GM12878 (cell line): Measurements from ENCODE around the gene GAR1. TPM values are rescaled to one million over a fixed set of nuclear protein-coding genes. Genes with fewer than 3 reads are reported as not detected.

ENCODE experiments used
- BHLHE40 ChIP-seq, 2 experiments: fragments of 450-650 bp in 1 of 2; IDR thresholded peaks; 2 replicates each; pipeline ENCODE4 v1.6.1; 2011 to 2017; ENCODE audit warnings: low read depth in 2 of 2, borderline replicate concordance in 1 of 2, improper control_type of control experiment in 1 of 2, low read length in 1 of 2, mild to moderate bottlenecking in 1 of 2
- BMI1 ChIP-seq: fragments of 450-650 bp; IDR thresholded peaks from 2 replicates; pipeline ENCODE4 v1.6.1; 2016; ENCODE audit warnings: mild to moderate bottlenecking, moderate library complexity, borderline replicate concordance
- ESRRA ChIP-seq: IDR thresholded peaks from 2 replicates; pipeline ENCODE4 v1.6.1; 2012; ENCODE audit warnings: mild to moderate bottlenecking, low read length, improper control_type of control experiment
- FOS ChIP-seq: IDR thresholded peaks from 3 replicates; pipeline ENCODE4 v1.6.1; 2011; ENCODE audit warnings: borderline replicate concordance; ENCODE audit not compliant: insufficient read length; ENCODE audit errors: extremely low read depth
- GABPA ChIP-seq: IDR thresholded peaks from 2 replicates; pipeline ENCODE4 v1.6.1; 2014; ENCODE audit warnings: antibody characterized with exemption, low read depth, mild to moderate bottlenecking, inconsistent platforms
- HDAC2 ChIP-seq: fragments of 200-600 bp; sonication (generic); IDR thresholded peaks from 2 replicates; pipeline ENCODE4 v1.6.1; 2017
- IKZF1 ChIP-seq: fragments of 450-650 bp; conservative IDR thresholded peaks from 2 replicates; pipeline ENCODE4 v1.6.1; 2017; ENCODE audit warnings: antibody characterized with exemption, mild to moderate bottlenecking
- KAT2A ChIP-seq: conservative IDR thresholded peaks from 2 replicates; pipeline ENCODE4 v1.6.1; 2011; ENCODE audit warnings: low read depth, low read length; ENCODE audit not compliant: control insufficient read depth
- PAX5 ChIP-seq: IDR thresholded peaks from 2 replicates; pipeline ENCODE4 v1.6.1; 2011; ENCODE audit warnings: low read depth, low read length, borderline replicate concordance
- RCOR1 ChIP-seq: conservative IDR thresholded peaks from 2 replicates; pipeline ENCODE4 v1.6.1; 2012; ENCODE audit warnings: low read depth, low read length, improper control_type of control experiment
- SPI1 ChIP-seq: IDR thresholded peaks from 2 replicates; pipeline ENCODE4 v1.6.1; 2011; ENCODE audit warnings: low read depth, mild to moderate bottlenecking, low read length, moderate library complexity, borderline replicate concordance; ENCODE audit not compliant: insufficient read depth
- SUZ12 ChIP-seq: fragments of 200-600 bp; sonication (generic); IDR thresholded peaks from one replicate; pipeline ENCODE4 v1.6.1; 2018; ENCODE audit warnings: antibody characterized with exemption, mild to moderate bottlenecking; ENCODE audit not compliant: unreplicated experiment
- ZNF207 ChIP-seq: fragments of 450-650 bp; IDR thresholded peaks from 2 replicates; pipeline ENCODE4 v1.6.1; 2014; ENCODE audit warnings: antibody characterized with exemption, mild to moderate bottlenecking, borderline replicate concordance
- ZNF274 ChIP-seq: IDR thresholded peaks from one replicate; pipeline ENCODE4 v1.8.0; 2011; ENCODE audit not compliant: insufficient read length, insufficient read depth
- ZNF384 ChIP-seq: IDR thresholded peaks from 2 replicates; pipeline ENCODE4 v1.6.1; 2012; ENCODE audit warnings: low read depth, mild to moderate bottlenecking, low read length, improper control_type of control experiment, borderline replicate concordance
- polyA plus RNA-seq, 11 experiments: library from polyadenylated mRNA; depleted of rRNA in 4 of 11; unstranded in 6 of 11; stranded (reverse) in 5 of 11; fragments of >200 nt; fragmentation: Nextera tagmentation in 4 of 11; fragmentation: Illumina TruSeq in 1 of 11; extraction: Ambion mirVana in 4 of 11; extraction: Trizol in 1 of 11; gene quantifications; 1 replicate in 1 of 11; 2 replicates in 10 of 11; pipeline versions ENCODE4 v1.2.1 to v1.2.3, GENCODE V29; 2011 to 2016; ENCODE audit warnings: inconsistent platforms in 2 of 11, missing spikeins in 2 of 11, low read depth in 1 of 11
- total RNA-seq, 4 experiments: library from RNA; depleted of rRNA in 3 of 4; stranded (reverse); fragments of >200 nt in 3 of 4; fragmentation: Illumina TruSeq in 1 of 4; extraction: Trizol in 1 of 4; gene quantifications; 2 replicates each; pipeline versions ENCODE4 v1.2.1 to v1.2.3, GENCODE V29; 2013 to 2021
- TF ChIP-seq, protein P1 (sequence below): IDR thresholded peaks from 2 replicates; pipeline ENCODE4 v1.6.1; 2012; ENCODE audit warnings: mild to moderate bottlenecking, low read depth, low read length
- TF ChIP-seq, protein P2 (sequence below): fragments of 450-650 bp; IDR thresholded peaks from 2 replicates; pipeline ENCODE4 v1.6.1; 2018; ENCODE audit warnings: borderline replicate concordance, mild to moderate bottlenecking; ENCODE audit not compliant: partially characterized antibody
- TF ChIP-seq, protein P3 (sequence below): fragments of 450-650 bp; IDR thresholded peaks from 2 replicates; pipeline ENCODE4 v1.6.1; 2017; ENCODE audit warnings: mild to moderate bottlenecking
- TF ChIP-seq, protein P4 (sequence below): IDR thresholded peaks from 2 replicates; pipeline ENCODE4 v1.6.1; 2012; ENCODE audit warnings: low read depth, low read length, improper control_type of control experiment

The GAR1 gene
- total and polyA plus RNA-seq, 10 of the 15 experiments (the other 5 are each of a cell fraction or from before 2014, with no cell fraction given): 11.7 to 76.3 (median 29.8) TPM

DNA sequence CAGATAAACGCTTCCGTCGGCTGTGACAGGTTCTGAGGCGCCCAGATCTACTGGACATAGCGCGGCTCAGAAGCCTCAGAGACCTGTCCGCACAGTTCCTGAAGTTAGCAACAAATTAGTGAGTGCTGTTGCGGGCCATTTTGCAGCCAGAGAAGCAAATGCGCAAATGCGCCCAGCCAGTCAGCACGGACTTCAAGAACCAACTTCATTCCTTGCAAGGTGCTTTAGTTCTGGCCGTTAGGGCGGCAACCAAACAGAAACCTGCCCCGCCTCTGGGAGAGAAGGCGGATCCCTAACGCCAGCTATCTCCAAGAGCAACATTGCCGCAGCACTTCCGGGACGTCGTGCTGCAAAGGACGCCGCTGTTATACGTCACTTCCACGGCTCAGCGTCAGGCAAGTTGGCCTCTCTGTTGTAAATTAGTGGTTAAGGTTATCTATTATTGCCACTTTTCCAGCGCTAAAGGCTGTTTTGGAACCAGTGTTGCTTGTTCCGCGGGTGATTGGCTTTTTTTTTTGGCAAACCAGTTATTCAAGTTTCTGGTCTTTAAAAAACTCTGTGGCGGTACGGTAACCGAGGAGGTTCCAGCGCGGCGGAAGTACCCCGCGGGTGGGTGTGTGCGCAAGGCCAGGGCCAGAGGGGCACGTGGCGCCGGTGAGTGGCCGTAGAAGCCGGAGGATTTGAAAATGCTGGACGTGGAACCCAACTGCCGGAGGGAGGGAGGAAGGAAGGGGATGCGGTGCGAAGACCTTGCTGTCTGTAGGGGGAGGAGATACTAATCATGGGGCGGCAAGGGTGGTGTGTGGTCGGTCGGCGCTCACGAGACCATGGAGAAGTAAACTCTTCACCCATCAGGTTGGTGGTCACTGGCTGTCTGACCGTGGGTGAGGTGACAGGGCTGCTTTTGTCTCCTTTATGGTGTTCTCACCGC is at the start of gene GAR1 (continued):
- TF ChIP-seq GABPA (peak; percentile 96), RCOR1 (no peak), FOS (no peak), BHLHE40 (IDR thresholded peaks at IDR 0.05; ENCODE audit: borderline replicate concordance in 1 of 2, low read depth in 2 of 2, low read length in 1 of 2) (peak; percentile 82 to 93), KAT2A (no peak), SPI1 (no peak), ESRRA (no peak), ZNF384 (0 out of 2 replicates have a peak, but pooled peaks have one; percentile 12), PAX5 (no peak), SUZ12 (no peak), IKZF1 (peak; percentile 54), ZNF274 (no peak), ZNF207 (peak; percentile 77), HDAC2 (no peak), BMI1 (peak; percentile 57; the same call in 1 of the 2 replicates)
- TF ChIP-seq, protein P1, sequence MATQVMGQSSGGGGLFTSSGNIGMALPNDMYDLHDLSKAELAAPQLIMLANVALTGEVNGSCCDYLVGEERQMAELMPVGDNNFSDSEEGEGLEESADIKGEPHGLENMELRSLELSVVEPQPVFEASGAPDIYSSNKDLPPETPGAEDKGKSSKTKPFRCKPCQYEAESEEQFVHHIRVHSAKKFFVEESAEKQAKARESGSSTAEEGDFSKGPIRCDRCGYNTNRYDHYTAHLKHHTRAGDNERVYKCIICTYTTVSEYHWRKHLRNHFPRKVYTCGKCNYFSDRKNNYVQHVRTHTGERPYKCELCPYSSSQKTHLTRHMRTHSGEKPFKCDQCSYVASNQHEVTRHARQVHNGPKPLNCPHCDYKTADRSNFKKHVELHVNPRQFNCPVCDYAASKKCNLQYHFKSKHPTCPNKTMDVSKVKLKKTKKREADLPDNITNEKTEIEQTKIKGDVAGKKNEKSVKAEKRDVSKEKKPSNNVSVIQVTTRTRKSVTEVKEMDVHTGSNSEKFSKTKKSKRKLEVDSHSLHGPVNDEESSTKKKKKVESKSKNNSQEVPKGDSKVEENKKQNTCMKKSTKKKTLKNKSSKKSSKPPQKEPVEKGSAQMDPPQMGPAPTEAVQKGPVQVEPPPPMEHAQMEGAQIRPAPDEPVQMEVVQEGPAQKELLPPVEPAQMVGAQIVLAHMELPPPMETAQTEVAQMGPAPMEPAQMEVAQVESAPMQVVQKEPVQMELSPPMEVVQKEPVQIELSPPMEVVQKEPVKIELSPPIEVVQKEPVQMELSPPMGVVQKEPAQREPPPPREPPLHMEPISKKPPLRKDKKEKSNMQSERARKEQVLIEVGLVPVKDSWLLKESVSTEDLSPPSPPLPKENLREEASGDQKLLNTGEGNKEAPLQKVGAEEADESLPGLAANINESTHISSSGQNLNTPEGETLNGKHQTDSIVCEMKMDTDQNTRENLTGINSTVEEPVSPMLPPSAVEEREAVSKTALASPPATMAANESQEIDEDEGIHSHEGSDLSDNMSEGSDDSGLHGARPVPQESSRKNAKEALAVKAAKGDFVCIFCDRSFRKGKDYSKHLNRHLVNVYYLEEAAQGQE: no peak
- TF ChIP-seq, protein P2, sequence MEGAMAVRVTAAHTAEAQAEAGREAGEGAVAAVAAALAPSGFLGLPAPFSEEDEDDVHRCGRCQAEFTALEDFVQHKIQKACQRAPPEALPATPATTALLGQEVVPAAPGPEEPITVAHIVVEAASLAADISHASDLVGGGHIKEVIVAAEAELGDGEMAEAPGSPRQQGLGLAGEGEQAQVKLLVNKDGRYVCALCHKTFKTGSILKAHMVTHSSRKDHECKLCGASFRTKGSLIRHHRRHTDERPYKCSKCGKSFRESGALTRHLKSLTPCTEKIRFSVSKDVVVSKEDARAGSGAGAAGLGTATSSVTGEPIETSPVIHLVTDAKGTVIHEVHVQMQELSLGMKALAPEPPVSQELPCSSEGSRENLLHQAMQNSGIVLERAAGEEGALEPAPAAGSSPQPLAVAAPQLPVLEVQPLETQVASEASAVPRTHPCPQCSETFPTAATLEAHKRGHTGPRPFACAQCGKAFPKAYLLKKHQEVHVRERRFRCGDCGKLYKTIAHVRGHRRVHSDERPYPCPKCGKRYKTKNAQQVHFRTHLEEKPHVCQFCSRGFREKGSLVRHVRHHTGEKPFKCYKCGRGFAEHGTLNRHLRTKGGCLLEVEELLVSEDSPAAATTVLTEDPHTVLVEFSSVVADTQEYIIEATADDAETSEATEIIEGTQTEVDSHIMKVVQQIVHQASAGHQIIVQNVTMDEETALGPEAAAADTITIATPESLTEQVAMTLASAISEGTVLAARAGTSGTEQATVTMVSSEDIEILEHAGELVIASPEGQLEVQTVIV: peak; percentile 89
- TF ChIP-seq, protein P3, sequence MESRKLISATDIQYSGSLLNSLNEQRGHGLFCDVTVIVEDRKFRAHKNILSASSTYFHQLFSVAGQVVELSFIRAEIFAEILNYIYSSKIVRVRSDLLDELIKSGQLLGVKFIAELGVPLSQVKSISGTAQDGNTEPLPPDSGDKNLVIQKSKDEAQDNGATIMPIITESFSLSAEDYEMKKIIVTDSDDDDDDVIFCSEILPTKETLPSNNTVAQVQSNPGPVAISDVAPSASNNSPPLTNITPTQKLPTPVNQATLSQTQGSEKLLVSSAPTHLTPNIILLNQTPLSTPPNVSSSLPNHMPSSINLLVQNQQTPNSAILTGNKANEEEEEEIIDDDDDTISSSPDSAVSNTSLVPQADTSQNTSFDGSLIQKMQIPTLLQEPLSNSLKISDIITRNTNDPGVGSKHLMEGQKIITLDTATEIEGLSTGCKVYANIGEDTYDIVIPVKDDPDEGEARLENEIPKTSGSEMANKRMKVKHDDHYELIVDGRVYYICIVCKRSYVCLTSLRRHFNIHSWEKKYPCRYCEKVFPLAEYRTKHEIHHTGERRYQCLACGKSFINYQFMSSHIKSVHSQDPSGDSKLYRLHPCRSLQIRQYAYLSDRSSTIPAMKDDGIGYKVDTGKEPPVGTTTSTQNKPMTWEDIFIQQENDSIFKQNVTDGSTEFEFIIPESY: no peak
- TF ChIP-seq, protein P4, sequence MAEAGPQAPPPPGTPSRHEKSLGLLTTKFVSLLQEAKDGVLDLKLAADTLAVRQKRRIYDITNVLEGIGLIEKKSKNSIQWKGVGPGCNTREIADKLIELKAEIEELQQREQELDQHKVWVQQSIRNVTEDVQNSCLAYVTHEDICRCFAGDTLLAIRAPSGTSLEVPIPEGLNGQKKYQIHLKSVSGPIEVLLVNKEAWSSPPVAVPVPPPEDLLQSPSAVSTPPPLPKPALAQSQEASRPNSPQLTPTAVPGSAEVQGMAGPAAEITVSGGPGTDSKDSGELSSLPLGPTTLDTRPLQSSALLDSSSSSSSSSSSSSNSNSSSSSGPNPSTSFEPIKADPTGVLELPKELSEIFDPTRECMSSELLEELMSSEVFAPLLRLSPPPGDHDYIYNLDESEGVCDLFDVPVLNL: no peak
